ENCODE data around the gene TMEM109.

The TMEM109 gene

DNA sequence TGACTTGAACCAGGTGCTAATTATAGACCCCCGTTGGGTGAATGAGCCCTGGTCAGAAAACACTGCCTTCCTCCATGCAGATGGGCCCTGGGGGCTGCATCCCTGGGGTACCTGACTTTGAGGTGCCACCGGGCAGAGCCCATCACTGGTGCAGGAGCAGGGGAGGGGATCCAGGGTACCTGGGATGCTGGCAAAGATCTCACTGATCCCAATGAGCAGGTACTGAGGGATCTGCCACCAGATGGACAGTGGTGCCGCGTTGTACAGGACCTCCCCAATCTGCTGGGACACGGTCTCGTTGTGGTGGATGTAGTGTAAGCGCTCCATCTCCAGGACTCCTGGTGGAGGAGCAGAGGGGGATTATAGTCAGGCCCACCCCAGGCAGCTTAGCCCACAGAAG, 25.3 kb downstream of the TMEM109 start:
- in situ Hi-C loops (cut with MboI; ENCODE audit: low sequenced_read_pairs): no loop called here

DNA sequence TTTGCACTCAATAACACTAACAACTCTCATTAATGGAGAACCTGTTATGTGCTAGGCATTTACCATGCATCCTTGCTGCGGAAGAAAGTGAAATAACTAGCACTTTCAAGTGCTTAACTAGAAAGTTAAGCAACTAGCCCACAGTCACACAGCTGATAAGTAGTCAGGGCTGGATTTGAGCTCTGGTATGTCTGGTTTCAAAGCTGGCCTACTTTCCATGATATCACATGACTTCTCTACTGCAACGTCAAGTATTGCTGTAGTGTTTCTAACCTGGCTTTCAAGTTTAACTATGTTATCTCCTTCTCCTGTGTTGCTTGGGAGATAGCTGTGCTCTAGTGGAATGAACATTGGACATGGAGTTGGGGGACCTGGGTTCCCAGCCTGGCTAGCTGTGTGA, 25.9 kb downstream of the TMEM109 start:
- in situ Hi-C loops (cut with MboI; ENCODE audit: low sequenced_read_pairs): no loop called here

DNA sequence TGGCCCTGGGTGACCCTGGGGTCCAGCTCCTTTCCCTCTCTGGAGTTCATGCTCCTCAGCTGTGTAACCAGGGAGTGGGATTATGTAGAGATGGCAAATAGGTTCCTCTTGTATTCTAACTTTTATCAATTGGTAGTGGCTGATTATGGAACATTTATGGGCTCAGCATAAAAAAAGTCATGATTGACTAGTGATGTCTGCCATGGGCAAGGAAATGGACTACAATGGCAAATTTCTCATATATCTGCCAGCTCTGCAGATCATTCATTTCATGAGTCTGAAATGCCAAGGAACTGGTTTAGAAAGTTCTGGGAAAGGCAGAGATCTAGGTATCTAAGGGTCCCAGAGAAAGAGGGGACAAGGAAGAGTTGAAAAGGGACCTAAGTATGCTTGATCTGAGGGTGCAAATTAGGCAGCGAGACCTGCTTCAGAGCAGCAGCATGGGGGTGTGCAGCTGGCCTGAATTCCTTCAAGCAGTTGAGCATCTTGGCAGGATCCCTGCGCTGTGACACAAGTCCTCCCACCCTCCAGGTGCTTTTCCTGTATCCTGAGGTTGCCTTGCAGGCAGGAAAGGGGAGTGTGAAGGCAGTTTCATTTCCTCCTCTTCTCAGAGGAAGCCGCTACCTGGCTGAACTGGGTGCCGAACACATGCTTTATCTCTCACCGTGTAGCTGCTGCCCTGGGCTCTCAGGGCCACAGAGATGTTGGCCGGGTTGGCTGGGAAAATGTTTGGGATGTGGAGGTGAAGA, 27.6 kb downstream of the TMEM109 start:
- in situ Hi-C loops (cut with MboI; ENCODE audit: low sequenced_read_pairs): no loop called here

DNA sequence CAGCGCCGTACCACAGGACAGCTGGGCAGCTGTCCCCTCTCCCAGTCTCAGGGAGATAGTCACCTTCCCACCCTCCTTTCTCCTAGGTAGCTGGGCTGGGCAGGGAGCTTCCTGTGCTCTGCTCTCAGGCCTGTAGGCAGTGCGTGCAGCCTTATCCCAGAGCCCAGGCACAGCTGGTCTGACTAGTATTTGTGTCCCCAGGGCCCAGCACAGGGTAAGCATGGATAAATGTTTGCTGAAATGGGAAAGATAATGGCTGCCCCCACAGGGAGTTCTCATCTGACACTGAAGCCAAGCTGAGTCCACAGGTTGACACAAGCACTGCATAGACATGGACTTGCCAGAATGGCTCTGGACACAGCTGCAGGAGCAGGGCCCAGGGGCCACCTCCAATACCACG, 28.3 kb downstream of the TMEM109 start:
- in situ Hi-C loops (cut with MboI; ENCODE audit: low sequenced_read_pairs): no loop called here

DNA sequence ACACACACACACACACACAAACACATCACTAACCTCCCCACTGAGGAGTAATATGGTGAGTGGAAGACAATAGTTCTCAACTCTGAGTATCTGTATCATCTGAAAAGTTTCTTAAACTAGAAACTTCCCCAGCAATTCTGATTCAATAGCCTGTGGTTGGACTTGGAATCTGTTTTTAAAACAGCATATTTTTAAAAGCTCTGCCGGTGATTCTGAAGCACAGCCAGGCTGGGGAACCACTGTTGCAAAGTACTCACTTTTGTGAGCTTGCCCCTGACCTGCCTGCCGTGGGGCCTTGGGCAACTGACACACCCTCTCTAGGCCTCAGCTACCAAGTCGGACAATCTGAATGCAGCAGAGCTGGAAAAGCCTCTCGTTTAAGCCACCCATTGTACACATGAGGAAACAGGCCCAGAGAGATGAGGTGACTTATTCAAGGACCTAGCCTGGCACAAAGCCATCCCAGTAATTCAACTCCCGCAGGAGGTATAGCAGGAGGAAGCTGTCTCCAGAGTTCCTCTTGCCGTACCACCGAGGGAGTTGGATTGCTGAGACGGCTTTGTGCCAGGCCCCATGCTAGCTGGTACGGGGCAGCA, 29.1 kb downstream of the TMEM109 start:
- in situ Hi-C loops (cut with MboI; ENCODE audit: low sequenced_read_pairs): no loop called here

DNA sequence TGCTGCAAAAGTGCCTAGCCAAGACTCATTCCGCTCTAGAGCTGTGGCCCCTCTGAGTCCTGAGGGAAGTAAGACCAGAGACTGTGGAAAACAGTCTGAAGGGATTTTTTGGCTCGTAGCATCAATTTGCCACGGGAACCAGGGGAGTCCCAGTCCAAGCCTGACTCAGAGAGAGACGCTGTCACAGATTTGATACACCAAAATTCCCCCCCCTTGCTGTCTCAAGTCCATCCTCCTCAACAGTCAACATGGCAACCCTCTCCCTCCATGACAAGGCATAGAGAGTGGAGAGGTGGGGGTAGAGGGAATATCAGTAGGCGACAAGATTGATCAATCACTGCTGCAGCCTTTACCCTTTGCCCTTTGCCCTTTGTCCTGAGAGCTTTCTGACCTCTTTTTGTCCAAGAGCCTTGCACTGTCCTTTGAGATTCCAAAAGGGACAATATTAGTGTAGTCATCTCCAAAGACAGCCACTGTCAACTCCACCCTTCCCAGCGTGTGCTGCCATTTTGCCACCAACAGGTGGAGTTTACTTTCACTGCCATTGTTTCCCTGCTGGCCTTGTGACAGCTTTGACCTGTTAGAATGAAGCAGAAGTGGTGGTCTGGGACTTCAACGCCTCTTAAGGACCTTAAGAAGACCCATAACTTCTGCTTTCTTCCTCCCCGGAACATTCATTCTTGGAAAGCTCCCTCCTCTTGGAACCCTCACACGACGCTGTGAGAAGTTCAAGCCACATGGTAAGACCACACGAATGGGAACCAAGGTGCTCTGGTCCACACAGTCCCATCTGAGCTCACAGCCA, 30.7 kb downstream of the TMEM109 start:
- in situ Hi-C loops (cut with MboI; ENCODE audit: low sequenced_read_pairs): no loop called here

DNA sequence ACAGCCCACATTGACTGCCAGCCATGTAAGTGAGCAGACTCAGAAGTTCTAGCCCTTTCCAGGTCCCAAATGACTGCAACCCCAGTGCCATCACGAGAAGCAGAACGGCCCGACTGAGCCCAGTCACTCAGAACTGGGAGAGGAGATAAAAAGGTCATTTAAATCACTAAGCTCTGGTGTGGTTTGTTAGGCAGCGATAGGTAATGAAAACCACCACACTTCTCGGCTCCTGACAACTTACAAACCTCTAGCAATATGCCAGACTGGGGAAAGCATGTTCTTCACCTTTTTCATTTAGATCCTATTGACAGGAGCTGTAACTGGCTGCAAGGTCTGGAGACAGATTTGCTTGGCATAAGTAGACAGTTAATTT, 31.3 kb downstream of the TMEM109 start:
- in situ Hi-C loops (cut with MboI; ENCODE audit: low sequenced_read_pairs): no loop called here

DNA sequence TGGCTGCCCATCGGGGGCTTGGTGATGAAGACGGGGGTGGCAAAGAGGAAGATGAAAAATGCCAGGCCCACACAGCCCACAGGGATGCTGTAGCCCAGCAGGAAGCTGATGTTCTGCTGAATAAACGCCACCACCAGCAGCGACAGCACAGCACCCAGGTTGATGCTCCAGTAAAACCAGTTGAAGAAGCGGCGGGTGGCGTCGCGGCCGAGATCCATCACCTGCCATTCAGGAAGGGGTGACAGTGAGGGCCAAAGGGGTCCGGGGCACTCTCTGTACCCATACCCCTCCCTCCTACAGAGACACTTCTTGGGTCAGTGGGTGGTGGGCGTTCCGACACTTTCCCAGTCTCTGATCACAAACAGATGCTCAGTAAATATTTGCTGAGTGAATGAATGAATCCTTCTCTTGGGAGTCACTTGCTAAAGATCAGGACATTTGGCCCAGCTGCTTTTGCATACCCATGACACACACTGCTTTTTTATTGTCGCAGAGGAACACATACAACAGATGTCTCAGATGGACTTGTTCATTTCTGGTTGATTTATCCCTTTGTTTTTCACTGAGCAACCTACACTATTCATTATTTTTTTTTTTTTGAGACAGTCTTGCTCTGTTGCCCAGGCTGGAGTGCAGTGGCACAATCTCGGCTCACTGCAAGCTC, 32.8 kb downstream of the TMEM109 start:
- in situ Hi-C loops (cut with MboI; ENCODE audit: low sequenced_read_pairs): no loop called here

DNA sequence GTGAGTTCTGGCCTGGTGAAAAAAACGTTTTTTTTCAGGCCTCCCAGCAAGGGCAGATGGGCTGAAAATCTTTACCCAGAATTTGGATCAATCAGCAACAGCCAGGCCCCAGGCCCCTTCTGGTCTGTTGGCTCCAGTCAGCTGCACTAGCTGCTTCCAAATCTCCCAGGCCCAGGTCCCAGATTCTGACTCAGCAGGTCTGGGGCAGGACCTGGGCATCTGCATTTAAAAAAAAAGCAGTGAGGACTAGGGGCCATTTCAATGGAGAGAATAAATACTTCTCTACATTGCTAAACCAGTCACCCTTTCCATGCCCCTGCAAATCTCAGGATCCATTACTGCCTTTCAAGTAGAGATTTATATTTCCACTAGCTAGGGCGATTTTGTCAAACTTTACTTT, 33.7 kb downstream of the TMEM109 start:
- in situ Hi-C loops (cut with MboI; ENCODE audit: low sequenced_read_pairs): no loop called here

DNA sequence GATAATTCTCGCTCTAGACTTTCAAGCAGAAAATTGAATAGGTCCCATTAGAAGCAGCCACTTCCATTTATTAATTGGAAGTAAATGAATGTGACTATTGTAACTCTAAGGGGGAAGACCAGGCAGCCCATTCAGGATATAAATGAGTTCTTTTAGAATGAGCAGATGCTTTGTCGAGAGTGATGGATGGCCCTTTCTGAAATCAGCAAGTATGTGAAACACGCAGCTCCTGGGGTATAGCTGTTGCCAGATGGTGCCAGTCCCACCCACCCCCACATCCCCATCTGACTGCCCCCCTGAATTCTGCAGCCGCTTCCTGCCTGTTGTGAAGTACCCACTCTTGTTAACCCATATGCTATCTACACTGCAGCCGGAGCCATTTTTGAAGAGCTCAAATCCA, 34.3 kb downstream of the TMEM109 start:
- in situ Hi-C loops (cut with MboI; ENCODE audit: low sequenced_read_pairs): no loop called here

DNA sequence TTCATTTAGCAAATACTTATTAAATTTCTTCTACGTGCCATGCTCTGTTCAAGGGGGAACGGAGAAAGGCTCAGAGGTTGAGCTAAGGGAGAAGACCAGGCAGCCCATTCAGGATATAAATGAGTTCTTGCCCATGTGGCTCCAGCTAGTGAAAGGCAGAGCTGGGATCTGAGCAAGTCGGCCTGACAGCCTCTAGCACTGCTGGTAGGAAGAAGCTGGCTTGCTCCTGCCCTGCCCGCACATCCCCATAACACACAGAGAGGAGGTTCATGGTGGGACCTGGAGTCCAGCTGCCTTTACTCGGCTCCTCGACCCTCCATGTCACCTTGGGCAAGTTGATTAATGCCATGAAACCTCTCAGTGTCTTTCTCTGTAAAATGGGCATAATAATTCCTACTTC, 36.1 kb downstream of the TMEM109 start:
- in situ Hi-C loops (cut with MboI; ENCODE audit: low sequenced_read_pairs): no loop called here

DNA sequence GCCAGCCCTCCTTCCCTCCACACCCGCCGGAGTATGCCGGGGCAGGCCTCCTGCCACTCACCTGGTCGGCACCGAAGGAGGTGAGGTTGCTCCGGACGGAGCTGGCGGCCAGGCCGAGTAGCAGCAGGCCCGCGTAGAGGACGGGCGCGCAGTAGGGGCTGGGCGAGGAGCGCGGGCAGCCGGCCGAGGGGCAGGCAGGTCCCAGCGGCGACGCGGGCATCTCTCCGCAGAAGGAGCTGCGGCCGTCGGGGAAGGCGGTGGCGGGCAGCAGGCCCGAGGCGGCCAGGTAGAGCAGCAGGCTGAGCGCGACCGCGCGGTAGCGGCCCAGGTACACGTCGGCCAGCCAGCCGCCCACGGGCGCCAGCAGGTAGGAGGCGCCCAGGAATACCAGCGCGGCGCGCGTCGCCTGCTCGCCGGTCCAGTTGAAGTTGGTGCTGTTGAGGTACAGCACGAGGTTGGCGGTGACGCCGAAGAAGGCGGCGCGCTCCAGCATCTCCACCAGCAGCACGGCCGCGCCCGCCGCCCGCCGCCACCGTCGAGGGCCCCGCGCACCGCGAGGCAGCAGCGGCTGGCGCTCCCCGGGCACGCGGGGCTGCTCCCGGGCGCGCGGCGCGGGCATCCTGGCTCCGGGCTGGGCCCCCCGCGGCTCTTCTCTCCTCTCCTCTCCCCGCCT, 37.1 kb downstream of the TMEM109 start:
- in situ Hi-C loops (cut with MboI; ENCODE audit: low sequenced_read_pairs): no loop called here

DNA sequence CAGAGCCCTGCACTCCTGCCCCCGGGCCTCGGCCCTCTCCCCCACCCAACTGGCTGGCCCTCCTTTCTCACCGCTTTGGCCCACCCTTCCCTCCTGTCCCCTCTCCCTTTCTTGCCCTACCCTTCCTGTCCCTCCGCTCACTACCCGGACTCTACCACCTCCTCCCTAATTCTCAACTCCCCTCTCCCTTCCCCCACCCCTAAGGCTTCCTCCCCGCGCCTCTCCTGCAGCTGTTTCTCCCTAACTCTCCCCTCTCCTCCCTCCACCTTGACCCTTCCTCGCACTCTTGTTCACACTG, 37.6 kb downstream of the TMEM109 start:
- in situ Hi-C loops (cut with MboI; ENCODE audit: low sequenced_read_pairs): no loop called here

DNA sequence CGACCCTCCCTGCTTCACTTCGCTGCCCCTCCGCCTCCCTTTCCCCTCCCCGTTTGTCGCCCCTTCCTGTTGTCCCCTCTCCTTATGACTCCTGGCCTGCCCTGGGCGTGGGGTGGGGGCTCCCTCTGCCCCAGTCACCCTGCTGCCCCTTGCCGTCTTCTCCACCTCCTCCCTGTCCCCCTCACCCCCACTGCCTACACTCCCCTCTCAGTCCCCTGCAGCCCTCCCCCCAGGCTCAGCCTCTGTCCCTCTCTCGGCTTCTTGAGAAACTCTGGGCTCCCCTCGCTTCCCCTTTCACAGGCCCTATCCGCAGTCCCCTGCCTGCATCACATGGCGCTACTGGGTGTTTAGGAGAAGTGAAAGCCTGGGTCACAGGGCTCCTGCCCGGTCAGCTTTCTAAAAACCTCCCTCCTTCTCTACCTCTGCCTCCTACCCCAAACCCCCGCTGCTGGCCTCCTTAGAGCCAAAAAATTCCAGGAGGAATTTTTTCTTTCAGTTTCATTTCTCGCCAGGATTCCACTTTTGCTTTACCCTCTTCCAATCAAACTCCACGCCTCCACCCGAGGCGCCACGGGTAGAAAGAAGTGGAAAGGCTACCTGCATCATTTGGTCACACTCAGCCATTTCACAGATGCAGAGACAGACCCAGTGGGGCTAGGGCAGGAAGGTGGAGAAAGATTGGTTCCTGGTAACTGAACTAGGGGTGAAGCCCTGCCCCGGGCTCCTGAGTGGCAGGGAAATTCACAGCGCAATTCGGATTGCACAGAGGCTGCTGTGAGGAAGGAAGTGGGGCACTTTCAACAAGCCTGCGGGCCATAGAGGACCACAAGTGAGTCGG, 38.2 kb downstream of the TMEM109 start, which contains the start of gene SLC15A3:
Gene SLC15A3 (minus strand): TSS at position 273 of the 838 bp plus-strand sequence. CDS start 625 bp downstream, outside the sequence.
- in situ Hi-C loops (cut with MboI; ENCODE audit: low sequenced_read_pairs): no loop called here

DNA sequence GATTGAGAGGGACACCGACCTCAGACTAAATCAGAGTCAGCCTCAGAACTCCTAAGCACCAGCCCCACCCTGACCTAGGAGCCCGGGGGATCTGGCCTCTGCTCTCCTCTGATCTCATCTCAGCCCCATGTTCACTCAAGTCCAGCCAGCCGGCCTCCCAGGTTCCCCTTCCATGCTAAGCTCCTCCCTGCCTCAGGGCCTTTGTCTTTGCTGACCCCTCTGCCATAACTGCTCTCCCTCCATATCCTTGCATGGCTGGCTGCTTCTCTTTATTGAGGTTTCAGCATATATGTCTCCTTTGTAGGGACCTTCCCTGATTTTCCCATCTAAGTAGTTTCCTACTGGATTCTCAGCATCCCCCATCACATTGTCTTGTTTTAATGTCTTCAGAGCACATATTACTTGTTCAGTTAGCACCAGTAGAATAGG, 38.8 kb downstream of the TMEM109 start:
- in situ Hi-C loops (cut with MboI; ENCODE audit: low sequenced_read_pairs): no loop called here

DNA sequence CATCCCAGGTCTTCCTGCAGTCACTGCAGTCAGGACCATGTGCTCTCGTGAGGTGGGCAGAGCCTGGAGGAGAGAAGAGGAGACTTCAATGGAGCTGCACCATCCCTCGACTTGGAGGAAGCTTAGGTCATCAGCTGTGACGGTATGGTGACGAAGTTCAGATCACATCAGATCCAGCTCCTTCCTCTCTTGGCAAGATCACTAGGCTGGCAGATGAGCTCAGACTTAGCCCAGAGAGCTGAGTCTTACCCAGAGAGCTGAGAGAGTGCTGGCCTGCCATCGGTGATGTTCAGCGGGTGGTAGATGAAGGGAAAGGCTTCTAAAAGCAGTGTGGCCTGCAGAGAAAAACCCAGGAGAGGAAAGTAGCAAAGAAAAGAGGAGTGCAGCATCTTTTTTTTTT, 39.8 kb downstream of the TMEM109 start:
- in situ Hi-C loops (cut with MboI; ENCODE audit: low sequenced_read_pairs): no loop called here

DNA sequence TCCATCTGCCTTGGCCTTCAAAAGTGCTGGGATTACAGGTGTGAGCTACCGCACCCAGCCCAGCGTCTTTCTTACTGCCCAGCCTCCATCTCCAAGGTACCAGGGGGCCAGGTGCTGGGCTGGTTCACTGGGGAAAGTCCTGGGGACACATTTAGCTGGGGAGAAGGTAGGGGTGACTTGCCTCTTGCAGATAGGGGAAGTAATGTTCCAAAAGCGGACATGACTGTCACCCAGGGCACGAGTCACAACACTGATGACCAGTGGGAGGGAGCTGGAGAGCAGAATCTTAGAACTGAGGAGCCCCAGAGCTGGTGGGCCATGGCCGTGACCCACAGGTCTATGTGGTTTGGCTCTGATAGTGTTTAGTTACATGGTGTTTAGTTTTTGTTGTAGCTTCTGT, 40.5 kb downstream of the TMEM109 start:
- in situ Hi-C loops (cut with MboI; ENCODE audit: low sequenced_read_pairs): no loop called here

DNA sequence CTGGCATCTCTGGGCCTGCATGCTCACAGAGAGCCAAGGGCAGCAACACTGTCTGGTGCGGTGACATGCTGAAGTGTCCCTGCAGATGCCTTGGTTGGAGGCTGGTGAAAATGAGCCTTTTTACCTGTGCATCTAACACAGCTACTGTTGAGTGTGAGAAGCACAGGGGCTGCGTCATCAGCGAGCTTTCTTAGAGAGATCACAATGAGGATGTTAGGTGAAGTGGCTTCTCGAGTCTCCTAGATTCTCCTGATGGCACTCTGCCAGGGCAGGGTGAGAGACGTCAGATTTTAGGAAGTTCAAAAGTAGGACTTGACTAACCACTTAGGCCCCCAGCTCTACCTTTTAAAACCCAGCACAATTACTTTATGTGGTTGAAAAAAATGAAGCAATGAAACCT, 41.6 kb downstream of the TMEM109 start:
- in situ Hi-C loops (cut with MboI; ENCODE audit: low sequenced_read_pairs): no loop called here

DNA sequence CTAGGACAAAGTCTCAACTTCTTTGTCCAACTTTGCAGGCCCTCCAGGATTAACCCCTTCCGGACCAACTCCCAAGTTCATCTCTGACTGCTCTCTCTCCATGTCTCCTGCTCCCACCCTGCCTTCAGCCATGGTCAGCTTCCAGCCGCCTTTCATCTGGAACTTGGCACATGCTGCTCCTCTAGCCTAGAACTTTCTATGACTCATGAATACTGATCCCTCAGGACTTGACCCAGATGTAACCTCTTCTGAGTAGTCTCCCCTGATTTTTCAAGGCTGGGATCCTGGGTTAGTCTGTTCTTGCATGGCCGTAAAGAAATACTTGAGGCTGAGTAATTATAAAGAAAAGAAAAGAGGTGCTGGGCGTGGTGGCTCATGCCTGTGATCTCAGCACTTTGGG, 43.2 kb downstream of the TMEM109 start:
- in situ Hi-C loops (cut with MboI; ENCODE audit: low sequenced_read_pairs): no loop called here

DNA sequence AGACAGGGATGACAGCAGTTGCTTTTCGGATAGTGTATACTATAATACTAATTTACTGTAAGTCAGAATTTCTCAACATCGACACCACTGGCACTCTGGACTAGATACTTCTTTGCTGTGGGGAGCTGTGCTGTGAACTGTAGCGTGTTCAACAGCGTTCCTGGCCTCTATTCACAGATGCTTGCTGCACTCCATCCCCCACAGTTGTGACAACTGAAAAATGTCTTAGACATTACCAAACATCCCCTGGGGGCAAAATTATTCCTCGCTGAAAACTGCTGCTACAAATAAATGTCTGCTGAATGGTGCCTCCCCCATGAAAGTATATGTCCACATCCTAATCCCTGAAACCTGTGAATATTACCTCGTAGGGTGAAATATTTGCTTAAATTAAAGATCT, 45.5 kb downstream of the TMEM109 start:
- in situ Hi-C loops (cut with MboI; ENCODE audit: low sequenced_read_pairs): no loop called here
